GM12878 (cell line): ENCODE results near the gene ATXN1.

ENCODE experiments used
- CREM ChIP-seq: IDR thresholded peaks from 2 replicates; pipeline ENCODE4 v1.6.1; 2014; ENCODE audit warnings: antibody characterized with exemption, low read depth
- KAT2A ChIP-seq: conservative IDR thresholded peaks from 2 replicates; pipeline ENCODE4 v1.6.1; 2011; ENCODE audit warnings: low read depth, low read length; ENCODE audit not compliant: control insufficient read depth
- MTA3 ChIP-seq: IDR thresholded peaks from 2 replicates; pipeline ENCODE4 v1.6.1; 2012; ENCODE audit warnings: low read length, inconsistent platforms, borderline replicate concordance
- NR2C2 ChIP-seq: IDR thresholded peaks from 2 replicates; pipeline ENCODE4 v1.6.1; 2011; ENCODE audit warnings: borderline replicate concordance, low read depth; ENCODE audit not compliant: control insufficient read depth, insufficient read length

GRCh38 chr6:16781348-16782169 lies 20.3 kb upstream of the ATXN1 start:
- TF ChIP-seq CREM (no peak), MTA3 (no peak), KAT2A (no peak), NR2C2 (no peak)
